Endothelial cell of umbilical vein (primary cell): Measurements from ENCODE around the gene ZIC5. TPM values are rescaled to one million over a fixed set of nuclear protein-coding genes. Genes with fewer than 3 reads are reported as not detected.

ENCODE experiments used
- BruUV-seq: library from RNA; stranded (reverse); fragments of 400-500 nt; replicated peaks from 2 replicates; lab custom pipeline; 2021; lab: Mats Ljungman, UMichigan
- CTCF ChIA-PET: fragments of 300-600, 350-600 bp; sonication (Branson Sonifier 250); formaldehyde crosslinking; loops from one replicate; lab custom pipeline; 2021; ENCODE audit warnings: antibody characterized with exemption, inconsistent platforms; lab: Charles Lee
- POLR2A ChIA-PET: fragments of 300-600, 350-600 bp; sonication (Branson Sonifier 250); formaldehyde crosslinking; loops from one replicate; lab custom pipeline; 2021; ENCODE audit warnings: antibody characterized with exemption, inconsistent platforms; lab: Charles Lee
- DNase-seq: peaks from one replicate; pipeline ENCODE4 v3.0.0-alpha.2; 2011; ENCODE audit warnings: low read depth, low spot score
- FAIRE-seq: peaks from 2 replicates; lab custom pipeline; 2011; peaks lifted over from hg19 to GRCh38; lab: Jason Lieb, UNC
- H2AFZ ChIP-seq: 2 replicates; pipeline ENCODE4 v1.6.0; 2012; ENCODE audit warnings: low read depth, low read length, control low read depth, inconsistent platforms
- H3K27ac ChIP-seq: 2 replicates; pipeline ENCODE4 v1.5.1; 2011; ENCODE audit warnings: low read depth, mild to moderate bottlenecking, control low read depth, low read length, moderate library complexity; ENCODE audit not compliant: insufficient read depth
- H3K27me3 ChIP-seq, 2 experiments: 2 replicates each; pipeline versions ENCODE4 v1.6.0 to v1.6.1; 2011; ENCODE audit warnings: low read length in 2 of 2, mixed read lengths in 1 of 2; ENCODE audit not compliant: control insufficient read depth in 2 of 2, insufficient read depth in 2 of 2
- H3K36me3 ChIP-seq, 2 experiments: 2 replicates in 1 of 2; 3 replicates in 1 of 2; pipeline ENCODE4 v1.5.1; 2011; ENCODE audit warnings: low read length in 2 of 2, mild to moderate bottlenecking in 1 of 2, moderate library complexity in 1 of 2; ENCODE audit not compliant: control insufficient read depth in 2 of 2, insufficient read depth in 2 of 2; ENCODE audit errors: extremely low read depth in 1 of 2
- H3K4me1 ChIP-seq: 3 replicates; pipeline ENCODE4 v1.5.1; 2011; ENCODE audit warnings: mild to moderate bottlenecking, low read length; ENCODE audit not compliant: control insufficient read depth, insufficient read depth; ENCODE audit errors: extremely low read depth
- H3K4me2 ChIP-seq: 2 replicates; pipeline ENCODE4 v1.6.1; 2011; ENCODE audit warnings: low read length, control low read depth, mixed read lengths; ENCODE audit not compliant: insufficient read depth
- H3K4me3 ChIP-seq, 3 experiments: fragments of 200-600 bp in 1 of 3; sonication (generic), shearing (Covaris generic) in 1 of 3; replicated peaks in 1 of 3; 2 replicates each; pipeline ENCODE4 v1.5.1; 2011 to 2016; ENCODE audit warnings: control low read depth in 3 of 3, low read length in 3 of 3, mild to moderate bottlenecking in 2 of 3, inconsistent platforms in 1 of 3, low read depth in 1 of 3, moderate library complexity in 1 of 3; ENCODE audit not compliant: insufficient read depth in 1 of 3
- H3K79me2 ChIP-seq: 2 replicates; pipeline ENCODE4 v1.6.0; 2012; ENCODE audit warnings: low read length, inconsistent platforms; ENCODE audit not compliant: control insufficient read depth, insufficient read depth
- H3K9ac ChIP-seq: replicated peaks from 2 replicates; pipeline ENCODE3; 2011; ENCODE audit warnings: low read length, control low read depth; ENCODE audit not compliant: insufficient read depth; ENCODE audit errors: extremely low read depth
- H3K9me1 ChIP-seq: replicated peaks from 3 replicates; pipeline ENCODE4 v1.6.0; 2011; ENCODE audit warnings: mild to moderate bottlenecking, low read length; ENCODE audit not compliant: control insufficient read depth, insufficient read depth; ENCODE audit errors: extremely low read depth
- H3K9me3 ChIP-seq: replicated peaks from 2 replicates; pipeline ENCODE4 v1.5.1; 2012; ENCODE audit warnings: low read length, inconsistent platforms; ENCODE audit not compliant: control insufficient read depth, insufficient read depth
- H4K20me1 ChIP-seq: replicated peaks from 2 replicates; pipeline ENCODE3; 2011; ENCODE audit warnings: mild to moderate bottlenecking, low read length; ENCODE audit not compliant: control insufficient read depth, insufficient read depth; ENCODE audit errors: extremely low read depth
- CTCF ChIP-seq, 2 donors: IDR thresholded peaks; 1 replicate in 1 of 2; 2 replicates in 1 of 2; pipeline ENCODE4 v1.5.1; 2011; ENCODE audit warnings: low read length in 2 of 2, mild to moderate bottlenecking in 2 of 2, moderate library complexity in 2 of 2, control low read depth in 1 of 2, inconsistent platforms in 1 of 2, low read depth in 1 of 2; ENCODE audit not compliant: insufficient read depth in 1 of 2; ENCODE audit errors: extremely low read depth in 1 of 2
- EZH2 ChIP-seq: IDR thresholded peaks from 2 replicates; pipeline ENCODE4 v1.6.1; 2012; ENCODE audit warnings: borderline replicate concordance, low read depth, mild to moderate bottlenecking, moderate library complexity, low read length, inconsistent platforms; ENCODE audit not compliant: severe bottlenecking
- FOS ChIP-seq: IDR thresholded peaks from 2 replicates; pipeline ENCODE4 v1.6.1; 2011; ENCODE audit warnings: mild to moderate bottlenecking, low read length, moderate library complexity, borderline replicate concordance; ENCODE audit not compliant: insufficient read depth
- GATA2 ChIP-seq: IDR thresholded peaks from 2 replicates; pipeline ENCODE4 v1.7.0; 2011; ENCODE audit warnings: low read depth, mild to moderate bottlenecking, moderate library complexity, mixed read lengths, low read length; ENCODE audit not compliant: insufficient read length, insufficient read depth
- JUN ChIP-seq: IDR thresholded peaks from 2 replicates; pipeline ENCODE4 v1.6.1; 2011; ENCODE audit warnings: borderline replicate concordance, low read depth; ENCODE audit not compliant: insufficient read length, insufficient read depth
- MAX ChIP-seq: IDR thresholded peaks from 2 replicates; pipeline ENCODE4 v1.6.1; 2011; ENCODE audit not compliant: insufficient read depth, insufficient read length
- MYC ChIP-seq: IDR thresholded peaks from one replicate; pipeline ENCODE4 v1.6.1; 2011; ENCODE audit warnings: mild to moderate bottlenecking, low read depth, low read length
- POLR2A ChIP-seq: IDR thresholded peaks from 2 replicates; pipeline ENCODE4 v1.6.1; 2012; ENCODE audit warnings: low read depth, mild to moderate bottlenecking, control low read depth, low read length
- POLR2AphosphoS5 ChIP-seq: IDR thresholded peaks from 2 replicates; pipeline ENCODE4 v1.6.1; 2012; ENCODE audit warnings: low read depth, mild to moderate bottlenecking, control low read depth, low read length, moderate library complexity; ENCODE audit not compliant: insufficient read depth
- dilution Hi-C: fragments of 300-500 bp; cut with MboI; formaldehyde crosslinking; loops from one replicate; pipeline ENCODE4 v1.15.0; 2019; ENCODE audit warnings: low sequenced_read_pairs; ENCODE audit not compliant: extremely low pct_ligation_motif_present
- intact Hi-C: fragments of 100-400 bp; cut with micrococcal nuclease; formaldehyde crosslinking; loops from one replicate; pipeline ENCODE4 v1.10.0; 2022
- polyA plus RNA-seq, 4 experiments: library from polyadenylated mRNA; depleted of rRNA in 3 of 4; stranded (reverse) in 3 of 4; unstranded in 1 of 4; fragments of >200 nt; gene quantifications; 2 replicates each; pipeline versions ENCODE4 v1.2.1 to v1.2.3, GENCODE V29; 2011 to 2012; ENCODE audit warnings: missing spikeins in 1 of 4
- total RNA-seq: library from RNA; stranded (reverse); gene quantifications from 2 replicates; pipeline ENCODE4 v1.2.3, GENCODE V29; 2021

The ZIC5 gene
- total and polyA plus RNA-seq, 2 donors (not counting 3 experiments of a cell fraction or from before 2014, with no cell fraction given) = not detected

- BruUV-seq = no TSS peak
These were observed 45.4 kb downstream of the ZIC5 start for GRCh38 chr13:99926014-99926731.

More at GRCh38 chr13:99926014-99926731, 45.4 kb downstream of the ZIC5 start:
- H3K27me3 ChIP-seq = no peaks in the 10 kb centered on the region
- no peak overlapping the region for H3K4me3 ChIP-seq
- H3K36me3 ChIP-seq = no peaks in the 10 kb centered on the region
- no peaks in the 10 kb centered on the region for H3K9me3 ChIP-seq
- TF ChIP-seq CTCF (IDR thresholded peaks at IDR 0.05; ENCODE audit: extremely low read depth in 1 of 2, insufficient read depth in 1 of 2, low read depth in 1 of 2, low read length in 2 of 2) (no peak), FOS (no peak), POLR2A (no peak), JUN (no peak), EZH2 (no peak), MAX (no peak), MYC (no peak), POLR2AphosphoS5 (no peak), GATA2 (no peak)
- DNase-seq = no peak
- intact Hi-C loops (no loop called here), dilution Hi-C loops (no loop called here)
- ChIA-PET POLR2A (no interaction called here), CTCF (interaction anchor here (1.2 to 2.8 kb wide), 3 partner anchors 10 to 310 kb away, joined by 4 to 14 read pairs (median 5); no protein-coding TSS in a partner anchor)
- no peaks in the 10 kb centered on the region for H3K9me1 ChIP-seq
- no peak overlapping the region for H3K9ac ChIP-seq
- FAIRE-seq = no peak
- no peak overlapping the region for H2AFZ ChIP-seq
- no peak overlapping the region for H3K4me2 ChIP-seq
- no peaks in the 10 kb centered on the region for H3K79me2 ChIP-seq
- H4K20me1 ChIP-seq = no peaks in the 10 kb centered on the region
- no peak overlapping the region for H3K27ac ChIP-seq
- no peaks in the 10 kb centered on the region for H3K4me1 ChIP-seq
